Smooth muscle cell (in vitro differentiated cells): ENCODE data around the gene IFT81. TPM values are rescaled to one million over a fixed set of nuclear protein-coding genes. Genes with fewer than 3 reads are reported as not detected.
"Not testable (repeated sequence)": the region's sequence is repeated elsewhere in the genome, so short reads cannot be mapped to it uniquely, and the experiment has no call there.

Source experiments
- DNase-seq: peaks from one replicate; lab custom pipeline; 2025; ENCODE audit not compliant: unreplicated experiment; lab: John Stamatoyannopoulos, UW
- H2AFZ ChIP-seq: fragments of 200-600 bp; sonication (generic); 2 replicates; pipeline ENCODE4 v1.6.0; 2016; ENCODE audit warnings: antibody characterized with exemption, low read depth, mild to moderate bottlenecking
- H3F3A ChIP-seq: fragments of 200-600 bp; sonication (generic); 2 replicates; pipeline ENCODE4 v1.6.0; 2017; ENCODE audit warnings: antibody characterized with exemption, low read depth
- H3K27ac ChIP-seq: fragments of 200-600 bp; sonication (generic); 2 replicates; pipeline ENCODE4 v1.5.1; 2016; ENCODE audit warnings: low read depth, mild to moderate bottlenecking
- H3K27me3 ChIP-seq: fragments of 200-600 bp; sonication (generic); 2 replicates; pipeline ENCODE4 v1.6.1; 2016; ENCODE audit warnings: low read depth, mild to moderate bottlenecking
- H3K36me3 ChIP-seq: fragments of 200-600 bp; sonication (generic); 2 replicates; pipeline ENCODE4 v1.5.1; 2016; ENCODE audit warnings: low read depth
- H3K4me1 ChIP-seq: fragments of 200-600 bp; sonication (generic); 2 replicates; pipeline ENCODE4 v1.5.1; 2016; ENCODE audit warnings: low read depth
- H3K4me2 ChIP-seq: fragments of 200-600 bp; sonication (generic); 2 replicates; pipeline ENCODE4 v1.6.0; 2016; ENCODE audit warnings: mild to moderate bottlenecking
- H3K4me3 ChIP-seq: fragments of 200-600 bp; sonication (generic); 2 replicates; pipeline ENCODE4 v1.5.1; 2016; ENCODE audit warnings: mild to moderate bottlenecking
- H3K79me2 ChIP-seq: fragments of 200-600 bp; sonication (generic); 2 replicates; pipeline ENCODE4 v1.6.0; 2016; ENCODE audit warnings: low read depth, mild to moderate bottlenecking
- H3K9ac ChIP-seq: fragments of 200-600 bp; sonication (generic); 2 replicates; pipeline ENCODE4 v1.6.0; 2016; ENCODE audit warnings: low read depth
- H3K9me3 ChIP-seq: fragments of 200-600 bp; sonication (generic); replicated peaks from 2 replicates; pipeline ENCODE4 v1.5.1; 2016; ENCODE audit warnings: low read depth
- H4K20me1 ChIP-seq: fragments of 200-600 bp; sonication (generic); 2 replicates; pipeline ENCODE4 v1.6.0; 2016; ENCODE audit warnings: low read depth
- CTCF ChIP-seq: fragments of 200-600 bp; sonication (generic); IDR thresholded peaks from 2 replicates; pipeline ENCODE4 v1.5.1; 2017; ENCODE audit warnings: borderline replicate concordance, mild to moderate bottlenecking, antibody characterized with exemption; ENCODE audit not compliant: insufficient read depth, poor library complexity, severe bottlenecking
- WGBS: methylation state at CpG from one replicate; pipeline ENCODE4 v1.1.7; 2016; ENCODE audit warnings: low lambda C conversion rate; 5-methylcytosine and 5-hydroxymethylcytosine counted together
- polyA plus RNA-seq: library from polyadenylated mRNA; unstranded; fragments of >200 nt; fragmentation: Nextera tagmentation; extraction: Ambion mirVana; gene quantifications from 2 replicates; pipeline ENCODE4 v1.2.1, GENCODE V29; 2016
- total RNA-seq: library from RNA; depleted of rRNA; stranded (reverse); fragments of >200 nt; gene quantifications from 2 replicates; pipeline ENCODE4 v1.2.3, GENCODE V29; 2014

Gene IFT81
- total and polyA plus RNA-seq, 2 experiments from 2014 or later, result 9.1 to 11.0 TPM

- Histone ChIP-seq H3K4me2 (peak overlapping the region; percentile 71), H4K20me1 (no peaks in the 10 kb centered on the region)
- DNase-seq, result no peak
These were observed 100.5 kb downstream of the IFT81 start for GRCh38 chr12:110224379-110225304.

GRCh38 chr12:110227138-110227537 lies 103.0 kb downstream of the IFT81 start:
- Histone ChIP-seq H3K4me3 (no peak overlapping the region), H3K4me1 (peaks cover 5% of the 10 kb centered on the region), H3K27ac (no peak overlapping the region), H4K20me1 (no peaks in the 10 kb centered on the region), H3K79me2 (no peaks in the 10 kb centered on the region), H3K9ac (no peak overlapping the region), H2AFZ (no peak overlapping the region), H3K4me2 (no peak overlapping the region), H3K36me3 (no peaks in the 10 kb centered on the region), H3F3A (peaks cover 6% of the 10 kb centered on the region), H3K27me3 (no peaks in the 10 kb centered on the region), H3K9me3 (no peaks in the 10 kb centered on the region)
- TF ChIP-seq CTCF, result no peak
- no peak for DNase-seq
- WGBS, result 94% methylated on average over 3 of the region's 3 CpGs

More at GRCh38 chr12:110224379-110225304, 100.5 kb downstream of the IFT81 start:
- Histone ChIP-seq H3K27ac (peak overlapping the region; percentile 85), H3K9ac (no peak overlapping the region), H3K79me2 (no peaks in the 10 kb centered on the region), H3K27me3 (no peaks in the 10 kb centered on the region), H3K4me3 (no peak overlapping the region), H3K36me3 (no peaks in the 10 kb centered on the region), H3F3A (peaks cover 6% of the 10 kb centered on the region), H3K4me1 (peaks cover 5% of the 10 kb centered on the region), H3K9me3 (no peaks in the 10 kb centered on the region), H2AFZ (no peak overlapping the region)
- 77% methylated on average over 10 of the region's 10 CpGs for WGBS
- peak; percentile 40 for TF ChIP-seq CTCF

- not testable (repeated sequence) for DNase-seq, H3K9ac ChIP-seq, H3K79me2 ChIP-seq, H3K27me3 ChIP-seq, H3K4me1 ChIP-seq, H3K27ac ChIP-seq, H3F3A ChIP-seq, H4K20me1 ChIP-seq, H3K36me3 ChIP-seq, H3K9me3 ChIP-seq, H3K4me3 ChIP-seq, H2AFZ ChIP-seq, H3K4me2 ChIP-seq
- 96% methylated on average over 4 of the region's 4 CpGs for WGBS
These were observed 104.2 kb downstream of the IFT81 start for GRCh38 chr12:110228348-110228747.

- H3K79me2 ChIP-seq, result no peaks in the 10 kb centered on the region
- H3K9me3 ChIP-seq, result no peaks in the 10 kb centered on the region
- H2AFZ ChIP-seq, result no peak overlapping the region
- WGBS, result 97% methylated on average over 1 of the region's 1 CpG
- no peaks in the 10 kb centered on the region for H3K36me3 ChIP-seq
- no peak for TF ChIP-seq CTCF
- H3K4me2 ChIP-seq, result no peak overlapping the region
- no peak overlapping the region for H3K27ac ChIP-seq
- no peak overlapping the region for H3K9ac ChIP-seq
- H3F3A ChIP-seq, result peaks cover 6% of the 10 kb centered on the region
- H3K4me3 ChIP-seq, result no peak overlapping the region
- H3K27me3 ChIP-seq, result no peaks in the 10 kb centered on the region
- no peaks in the 10 kb centered on the region for H4K20me1 ChIP-seq
- peaks cover 5% of the 10 kb centered on the region for H3K4me1 ChIP-seq
- DNase-seq, result no peak
These were observed 104.6 kb downstream of the IFT81 start for GRCh38 chr12:110228756-110229155.
